HK-2 (cell line): ENCODE data around the gene EMP2.
A peak's percentile ranks its signal among the peaks of the same experiment; 100 is the strongest.
"Not testable (repeated sequence)": the region's sequence is repeated elsewhere in the genome, so short reads cannot be mapped to it uniquely, and the experiment has no call there.

Experiments
- DNase-seq: peaks from one replicate; pipeline ENCODE4 v3.0.0-alpha.2; 2018; ENCODE audit not compliant: unreplicated experiment

The EMP2 gene

DNA sequence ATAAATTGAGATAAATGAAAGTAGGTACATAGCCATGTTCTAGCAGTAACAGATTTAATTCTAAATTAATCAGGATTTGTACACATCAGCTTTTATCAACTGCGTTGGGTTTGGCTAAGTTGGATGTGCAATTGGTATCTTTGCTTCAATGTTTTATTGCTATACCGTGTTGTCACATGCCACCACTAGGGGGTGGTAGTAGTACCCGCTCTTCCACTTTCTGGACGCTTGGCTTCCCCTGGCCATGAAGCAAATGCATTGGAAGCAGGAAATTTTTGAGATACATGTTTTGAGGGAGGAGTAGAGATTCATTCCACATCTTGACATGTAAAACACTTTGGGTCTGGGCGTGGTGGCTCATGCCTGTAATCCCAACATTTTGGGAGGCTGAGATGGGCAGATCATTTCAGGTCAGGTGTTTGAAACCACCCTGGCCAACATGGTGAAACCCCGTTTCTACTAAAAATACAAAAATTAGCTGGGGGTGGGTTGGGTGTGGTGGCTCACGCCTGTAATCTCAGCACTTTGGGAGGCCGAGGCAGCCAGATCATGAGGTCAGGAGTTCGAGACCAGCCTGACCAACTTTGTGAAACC, 58.6 kb downstream of the EMP2 start:
- DNase-seq = peak; percentile 40

DNA sequence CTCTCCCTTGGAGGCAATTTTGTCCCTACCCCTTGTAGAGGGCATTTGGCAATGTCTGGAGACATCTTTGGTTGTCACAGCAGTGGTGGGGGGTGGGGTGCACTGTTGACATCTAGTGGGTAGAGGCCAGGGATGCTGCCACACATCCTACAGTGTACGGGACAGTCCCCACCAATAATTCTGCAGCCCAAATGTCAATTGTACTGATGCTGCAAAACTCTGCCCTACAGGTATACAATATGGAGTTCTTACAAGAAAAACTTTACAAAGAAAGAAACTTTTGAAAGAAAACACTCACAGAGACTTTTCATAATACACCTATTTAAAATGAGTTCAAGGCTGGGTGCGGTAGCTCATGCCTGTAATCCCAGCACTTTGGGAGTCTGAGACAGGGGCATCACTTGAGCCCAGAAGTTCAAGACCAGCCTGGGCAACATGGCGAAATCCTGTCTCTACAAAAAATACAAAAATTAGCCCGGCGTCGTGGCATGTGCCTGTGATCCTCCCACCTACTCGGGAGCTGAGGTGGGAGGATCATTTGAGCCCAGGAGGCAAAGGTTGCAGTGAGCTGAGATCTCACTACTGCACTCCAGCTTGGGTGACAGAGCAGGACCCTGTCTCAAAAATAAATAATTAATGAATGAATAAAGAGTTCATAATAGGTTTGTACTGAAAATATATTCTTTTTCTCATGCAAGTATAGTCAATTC, 59.4 kb downstream of the EMP2 start:
- no peak for DNase-seq

DNA sequence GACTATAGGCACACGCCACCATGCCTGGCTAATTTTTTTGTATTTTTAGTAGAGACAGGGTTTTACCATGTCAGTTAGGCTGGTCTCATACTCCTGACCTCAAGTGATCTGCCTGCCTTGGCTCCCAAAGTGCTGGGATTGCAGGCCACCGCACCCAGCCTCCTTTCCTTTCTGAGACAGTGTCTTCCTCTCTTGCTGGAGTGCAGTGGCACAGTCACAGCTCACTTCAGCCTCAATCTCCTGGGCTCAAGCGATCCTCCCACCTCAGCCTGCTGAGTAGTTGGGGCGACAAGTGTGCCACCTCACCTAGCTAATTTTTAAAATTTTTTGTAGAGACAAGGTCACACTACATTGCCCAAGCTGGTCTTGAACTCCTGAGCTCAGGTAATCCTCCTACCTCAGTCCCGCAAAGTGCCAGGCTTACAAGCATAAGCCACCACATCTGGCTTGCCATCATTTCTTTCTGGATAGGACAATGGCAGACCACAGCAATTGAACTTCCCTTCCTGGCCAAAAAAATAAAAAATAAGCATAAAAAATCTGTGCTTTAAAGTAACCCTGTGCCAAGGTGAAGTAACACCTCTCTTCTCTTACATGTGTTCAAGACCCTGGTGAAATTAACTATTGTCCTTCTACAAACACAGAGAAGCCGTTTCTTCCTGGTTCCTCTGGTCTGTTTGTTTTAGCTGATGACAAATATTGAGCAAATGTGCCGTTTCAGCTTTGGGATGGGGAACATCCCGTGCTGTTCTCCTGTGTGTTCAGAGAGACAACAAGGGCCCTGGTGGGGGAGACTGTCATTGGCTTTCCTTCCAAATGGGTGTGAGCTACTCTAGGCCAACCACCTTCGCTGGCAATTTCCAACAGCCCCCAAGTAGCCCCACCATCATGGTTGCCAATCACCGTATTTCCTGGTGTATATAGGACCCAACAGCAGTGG, 60.2 kb downstream of the EMP2 start:
- DNase-seq = no peak

DNA sequence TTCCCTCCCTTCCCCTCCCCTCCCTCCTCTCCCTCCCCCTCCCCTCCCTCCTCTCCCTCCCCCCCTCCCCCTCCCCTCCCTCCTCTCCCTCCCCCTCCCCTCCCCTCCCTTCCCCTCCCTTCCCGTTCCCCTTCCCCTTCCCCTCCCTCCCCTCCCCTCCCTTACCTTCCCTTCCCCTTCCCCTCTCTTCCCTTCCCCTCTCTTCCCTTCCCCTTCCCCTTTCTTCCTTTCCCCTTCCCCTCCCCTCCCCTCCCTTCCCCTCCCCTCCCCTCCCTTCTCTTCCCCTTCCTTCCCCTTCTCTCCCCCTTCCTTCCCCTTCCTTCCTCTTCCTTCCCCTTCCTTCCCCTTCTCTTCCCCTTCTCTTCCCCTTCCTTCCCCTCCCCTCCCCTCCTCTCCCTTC, 61.1 kb downstream of the EMP2 start:
- DNase-seq = no peak

DNA sequence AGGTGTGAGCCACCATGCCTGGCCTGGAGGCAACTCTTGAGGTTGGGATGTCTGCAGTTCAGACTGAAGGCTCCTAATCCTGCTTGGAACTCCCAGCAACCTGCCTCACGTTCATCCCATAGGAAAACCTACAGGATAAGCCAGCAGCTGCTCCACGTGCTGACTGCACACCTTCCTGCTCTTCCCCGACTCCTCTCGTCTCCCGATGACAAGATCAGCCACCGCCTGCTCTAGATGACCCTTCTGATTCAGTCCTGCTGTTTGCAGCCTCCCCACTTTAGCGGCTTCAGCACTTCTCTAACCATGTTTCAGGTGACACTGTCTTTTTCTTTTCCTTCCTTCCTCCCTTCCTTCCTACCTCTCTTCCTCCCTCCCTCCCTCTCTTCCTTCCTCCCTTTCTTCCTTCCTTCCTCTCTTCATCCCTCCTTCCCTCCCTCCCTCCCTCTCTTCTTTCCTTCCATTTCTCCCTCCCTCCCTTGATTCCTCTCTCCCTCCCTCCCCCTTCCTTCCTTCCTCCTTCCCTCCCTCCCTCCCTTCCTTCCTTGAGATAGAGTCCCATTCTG, 61.8 kb downstream of the EMP2 start:
- no peak for DNase-seq

DNA sequence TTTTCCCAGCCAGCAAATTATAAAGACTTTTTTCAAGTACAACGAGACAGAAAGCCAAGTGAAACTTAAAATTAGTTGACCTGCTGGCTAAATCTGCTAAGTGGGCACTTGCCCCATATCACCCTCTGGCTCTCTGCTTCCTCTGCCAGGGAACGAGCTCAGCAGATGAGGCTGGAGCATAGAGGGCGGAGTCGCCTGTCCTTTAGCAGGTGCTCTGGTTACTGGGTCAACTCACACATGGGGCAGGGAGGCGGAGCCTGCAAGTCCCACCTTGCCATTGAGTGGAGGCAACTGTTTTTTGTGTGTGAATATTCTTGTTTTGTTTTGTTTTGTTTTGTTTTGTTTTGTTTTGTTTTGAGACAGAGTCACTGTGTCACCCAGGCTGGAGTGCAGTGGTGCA, 62.5 kb downstream of the EMP2 start:
- DNase-seq = no peak

DNA sequence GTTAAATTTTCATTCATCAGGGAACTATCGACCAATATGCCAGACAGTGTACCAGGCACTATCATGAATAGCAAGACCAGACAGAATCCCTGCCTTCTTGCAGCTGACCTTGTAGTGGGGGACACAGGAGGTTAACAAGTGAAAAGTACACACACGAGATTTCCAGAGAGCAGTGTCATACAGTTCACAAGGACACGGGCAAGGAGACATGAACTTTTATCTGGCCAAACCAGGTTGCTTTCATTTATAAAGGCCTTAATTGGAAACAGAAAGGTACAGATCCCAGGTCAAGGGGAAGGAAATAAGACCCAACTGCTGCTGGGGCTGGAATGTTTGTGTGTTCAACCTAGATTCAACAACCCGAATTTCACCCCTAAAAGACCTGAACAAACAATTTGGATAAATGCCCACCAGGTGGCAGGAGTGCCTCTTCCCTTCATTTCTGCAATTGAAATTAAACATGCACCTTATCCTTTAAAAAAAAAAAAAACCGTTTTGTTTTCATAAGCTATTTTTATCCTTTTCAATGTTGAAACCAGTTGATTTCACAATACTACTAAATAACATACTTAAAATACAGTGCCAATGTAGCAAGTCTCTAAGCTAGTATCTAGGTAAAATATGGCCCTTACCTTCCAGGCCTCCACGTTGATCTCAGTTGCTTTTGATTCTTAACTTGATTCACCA, 65.9 kb downstream of the EMP2 start:
- DNase-seq = no peak

DNA sequence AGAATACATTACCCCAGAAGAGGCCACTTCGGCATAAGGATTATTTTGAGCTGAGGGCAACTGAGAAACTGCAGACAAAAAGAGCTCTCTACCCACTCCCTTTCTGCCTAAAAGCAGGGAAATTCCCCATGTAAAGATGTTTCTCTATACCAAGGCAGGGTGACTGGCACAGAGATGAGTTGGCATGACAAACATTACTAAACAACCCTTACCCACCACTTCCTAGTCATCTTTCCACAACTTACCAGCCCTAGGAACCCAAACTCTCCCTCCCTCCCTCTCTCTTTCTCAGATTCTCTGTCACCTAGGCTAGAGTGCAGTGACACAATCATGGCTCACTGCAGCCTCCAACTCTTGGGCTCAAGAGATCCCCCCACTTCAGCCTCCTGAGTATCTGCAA, 68.6 kb downstream of the EMP2 start:
- no peak for DNase-seq

DNA sequence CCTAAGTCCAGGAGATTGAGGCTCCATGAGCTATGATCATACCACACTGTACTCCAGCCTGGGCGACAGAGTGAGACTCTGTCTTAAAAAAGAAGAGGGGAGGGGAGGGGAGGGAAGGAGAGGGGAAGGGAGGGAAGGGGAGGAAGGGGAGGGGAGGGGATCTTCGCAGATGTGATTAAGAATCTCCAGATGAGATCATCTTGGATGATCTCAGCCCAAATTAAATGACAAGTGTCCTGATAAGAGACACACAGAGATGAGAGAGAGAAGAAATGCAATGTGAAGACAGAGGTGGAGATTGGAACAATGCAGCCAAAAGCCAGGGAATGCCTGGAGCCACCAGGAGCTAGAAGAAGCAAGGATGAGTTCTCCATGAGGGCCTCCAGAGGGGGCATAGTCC, 70.1 kb downstream of the EMP2 start:
- no peak for DNase-seq

DNA sequence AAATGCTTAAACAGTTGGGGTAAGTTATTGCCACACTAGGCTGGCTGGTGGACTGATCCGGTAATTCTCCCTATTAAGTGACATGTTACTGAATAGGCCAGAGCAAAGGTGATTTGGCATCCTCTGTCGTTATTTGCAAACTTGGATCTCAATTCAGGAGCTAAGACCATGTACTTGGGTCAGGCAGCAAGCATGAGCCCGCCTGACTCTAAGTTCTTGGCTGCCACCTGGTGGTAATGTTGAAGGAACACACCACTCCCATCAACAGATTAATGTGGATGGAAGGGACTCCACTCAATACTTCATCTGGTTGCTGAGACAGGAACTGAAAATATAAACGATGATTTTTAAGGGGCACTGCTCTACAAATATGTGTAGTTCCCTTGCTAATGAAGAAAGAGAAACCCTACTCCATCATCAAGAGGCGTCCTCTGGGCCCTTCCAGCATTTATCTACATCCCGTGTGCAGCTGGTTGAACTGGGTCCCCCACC, 70.8 kb downstream of the EMP2 start:
- peak; percentile 38 for DNase-seq

DNA sequence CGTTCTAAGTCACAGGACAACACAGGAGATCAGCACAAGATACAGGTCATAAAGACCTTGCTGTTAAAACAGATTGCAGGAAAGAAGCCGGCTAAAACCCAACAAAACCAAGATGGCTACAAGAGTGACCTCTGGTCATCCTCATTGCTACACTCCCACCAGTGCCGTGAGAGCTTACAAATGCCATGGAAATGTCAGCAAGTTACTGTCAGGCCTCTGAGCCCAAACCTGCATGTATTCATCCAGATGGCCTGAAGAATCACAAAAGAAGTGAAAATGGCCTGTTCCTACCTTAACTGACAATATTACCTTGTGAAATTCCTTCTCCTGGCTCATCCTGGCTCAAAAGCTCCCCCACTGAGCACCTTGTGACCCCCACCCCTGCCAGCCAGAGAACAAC, 75.1 kb downstream of the EMP2 start:
- not testable (repeated sequence) for DNase-seq

DNA sequence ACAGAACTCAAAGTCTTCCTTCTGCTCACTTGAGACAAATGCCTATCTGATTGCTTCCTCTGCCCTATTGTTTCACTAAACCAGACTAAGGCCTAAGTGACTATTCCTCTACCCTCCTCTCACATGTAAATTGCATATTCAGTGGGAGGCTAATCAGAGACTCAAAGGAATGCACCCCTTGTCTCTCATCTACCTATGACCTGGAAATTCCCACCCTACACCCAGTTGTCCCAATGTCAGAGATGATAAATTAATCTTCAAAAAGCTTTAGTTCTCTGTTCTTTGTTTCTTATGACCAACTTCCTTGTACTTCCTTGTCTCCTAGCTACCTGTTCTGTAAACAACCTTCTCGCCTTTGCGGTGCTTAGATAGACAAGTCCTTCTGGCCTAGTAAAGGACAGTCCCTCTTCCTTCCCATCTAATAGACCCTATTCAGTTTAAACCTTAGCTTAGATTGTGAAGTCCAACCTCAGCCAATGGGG, 76.0 kb downstream of the EMP2 start:
- no peak for DNase-seq

DNA sequence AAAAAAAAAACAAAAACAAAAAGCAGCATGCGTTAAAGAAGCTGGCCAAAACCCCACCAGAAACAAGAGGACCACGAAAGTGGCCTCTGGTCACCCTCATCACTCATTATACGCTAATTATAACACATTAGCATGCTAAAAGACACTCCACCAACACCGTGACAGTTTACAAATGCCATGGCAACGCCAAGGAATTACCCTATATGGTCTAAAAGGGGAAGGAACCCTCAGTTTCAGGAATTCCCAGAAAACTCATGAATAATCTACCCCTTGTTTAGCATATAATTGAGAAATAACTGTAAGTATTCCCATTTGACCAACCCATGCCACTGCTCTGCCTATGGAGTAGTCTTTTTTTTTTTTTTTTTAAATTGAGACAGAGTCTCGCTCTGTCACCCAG, 77.6 kb downstream of the EMP2 start:
- no peak for DNase-seq

DNA sequence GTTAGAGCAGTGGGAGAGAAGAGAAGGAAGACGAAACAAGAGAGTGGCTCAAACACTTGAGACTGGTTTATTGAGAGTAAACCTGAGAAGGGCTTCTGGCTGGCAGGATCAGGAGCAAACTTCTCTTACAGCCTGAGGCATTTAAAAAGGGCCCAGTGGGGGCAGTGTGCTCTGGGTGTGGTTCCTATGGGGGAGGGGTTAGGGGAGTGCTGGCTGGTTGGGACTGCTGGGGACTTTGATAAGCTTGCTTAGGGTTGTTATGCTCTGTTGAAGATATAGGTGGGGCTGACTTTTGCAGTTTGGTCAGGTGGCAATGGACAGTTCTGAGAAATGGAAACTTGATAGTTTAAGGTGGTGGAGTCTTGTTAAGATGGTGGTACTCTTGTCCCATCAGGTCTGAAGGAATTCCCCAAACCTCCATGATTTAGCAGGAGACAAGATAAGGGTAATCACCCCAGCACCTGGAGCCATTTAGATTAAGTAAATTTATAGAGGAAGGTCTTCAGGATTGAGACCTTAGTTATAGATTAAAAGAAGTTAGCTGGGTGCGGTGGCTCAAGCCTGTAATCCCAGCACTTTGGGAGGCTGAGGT, 79.3 kb downstream of the EMP2 start:
- DNase-seq = no peak

DNA sequence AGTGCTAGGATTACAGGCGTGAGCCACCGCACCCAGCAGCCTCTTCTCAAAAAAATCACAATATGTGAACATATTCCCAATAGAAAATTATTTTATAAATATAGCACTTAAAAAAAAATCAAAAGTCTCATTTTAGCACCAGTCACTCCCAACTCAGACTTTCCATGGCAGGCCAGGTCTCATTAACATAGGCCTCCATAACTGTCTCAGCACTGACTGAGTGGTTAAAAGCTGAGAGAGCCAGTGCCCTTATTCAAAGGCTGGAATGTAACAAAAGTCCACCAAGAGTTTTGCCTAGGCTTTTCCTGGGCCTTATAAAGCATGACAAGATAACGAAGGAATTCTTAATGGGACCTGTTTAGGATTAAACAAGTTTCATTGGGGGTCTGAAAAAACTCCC, 79.8 kb downstream of the EMP2 start:
- no peak for DNase-seq

DNA sequence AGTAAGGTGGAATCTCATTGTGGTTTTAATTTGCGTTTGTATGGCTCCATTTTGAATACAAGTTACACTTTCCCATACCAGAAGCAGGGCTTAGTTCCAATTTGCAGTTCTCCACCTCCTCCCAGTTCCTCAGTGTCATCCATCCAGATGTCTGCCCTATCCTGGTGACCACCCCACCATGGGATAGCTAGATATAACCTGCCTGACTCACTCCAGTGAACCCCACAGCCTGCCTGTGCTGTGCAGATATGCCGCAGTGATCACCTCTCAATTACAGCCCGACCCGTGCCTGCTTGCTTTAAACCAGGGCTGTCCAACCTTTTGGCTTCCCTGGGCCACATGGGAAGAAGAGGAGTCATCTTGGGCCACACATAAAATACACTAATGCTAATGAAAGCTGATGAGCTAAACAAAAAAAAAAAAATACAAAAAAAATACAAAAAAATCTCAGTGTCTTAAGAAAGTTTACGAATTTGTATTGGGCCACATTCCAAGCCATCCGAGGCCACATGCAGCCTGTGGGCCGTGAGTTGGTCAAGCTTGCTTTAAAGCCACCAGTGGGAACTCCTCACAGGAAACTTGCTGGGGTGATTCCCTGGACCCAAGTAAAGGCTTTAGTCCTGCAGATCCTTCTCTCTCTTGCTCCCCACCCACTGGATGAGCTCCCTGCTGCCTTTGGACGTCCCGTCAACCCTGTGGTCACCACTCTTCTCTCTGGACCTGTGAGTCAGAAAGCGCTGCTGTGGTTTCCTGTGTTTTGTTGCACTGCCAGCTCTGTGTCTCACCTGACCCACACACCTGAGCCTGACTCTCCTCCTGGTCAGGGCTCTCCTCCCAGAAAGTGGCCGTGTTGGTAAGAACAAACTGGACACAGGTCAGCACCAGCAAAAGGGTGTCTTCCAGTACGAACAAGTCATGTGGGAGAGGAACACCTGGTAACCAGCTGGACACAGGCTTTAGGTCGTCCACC, 83.0 kb downstream of the EMP2 start:
- DNase-seq = peak; percentile 9

DNA sequence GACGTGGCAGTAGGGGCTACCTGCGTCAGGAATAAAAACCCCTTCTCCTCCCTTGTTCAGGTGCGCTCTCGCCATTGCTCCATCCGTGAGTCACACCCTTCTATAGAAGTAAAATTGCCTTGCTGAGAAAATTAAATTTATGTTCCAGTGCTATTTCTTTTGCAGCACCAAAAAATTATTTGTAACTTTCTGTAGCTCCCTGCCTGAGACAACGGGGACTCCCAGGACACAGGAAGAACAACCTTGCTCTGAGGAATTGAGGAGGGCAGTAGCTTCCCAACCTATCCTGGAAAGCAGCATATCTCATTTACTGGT, 85.4 kb downstream of the EMP2 start:
- DNase-seq = no peak

DNA sequence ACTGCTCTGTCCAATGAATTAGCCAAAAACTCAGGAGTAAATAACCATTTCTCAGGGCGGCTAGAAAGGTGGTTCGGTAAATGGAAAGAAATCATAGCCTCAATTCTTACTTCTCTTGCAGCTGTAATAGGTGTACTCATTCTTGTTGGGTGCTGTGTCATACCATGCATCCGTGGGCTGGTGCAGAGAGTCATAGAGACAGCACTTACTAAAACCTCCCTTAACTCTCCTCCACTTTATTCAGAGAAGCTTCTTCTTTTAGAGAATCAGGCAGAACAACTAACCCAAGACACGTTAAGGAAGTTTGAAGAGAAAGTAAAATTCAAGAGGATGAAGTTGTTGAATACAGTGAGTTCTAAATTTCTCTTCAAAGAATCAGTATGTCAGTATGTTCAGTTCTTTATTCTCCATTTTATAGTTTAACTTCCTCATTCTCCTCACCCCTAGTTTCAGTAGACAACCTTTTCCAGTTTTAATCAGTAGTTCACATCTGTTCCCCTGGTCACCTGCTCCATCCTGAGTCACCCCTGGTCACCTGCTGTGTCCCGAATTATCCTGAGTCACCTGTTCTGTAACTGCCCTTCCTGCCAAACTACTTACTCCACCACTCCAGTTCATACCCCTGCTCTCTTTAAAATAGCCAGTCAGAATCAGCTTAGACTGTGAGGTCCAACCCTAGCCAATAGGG, 85.9 kb downstream of the EMP2 start:
- no peak for DNase-seq

DNA sequence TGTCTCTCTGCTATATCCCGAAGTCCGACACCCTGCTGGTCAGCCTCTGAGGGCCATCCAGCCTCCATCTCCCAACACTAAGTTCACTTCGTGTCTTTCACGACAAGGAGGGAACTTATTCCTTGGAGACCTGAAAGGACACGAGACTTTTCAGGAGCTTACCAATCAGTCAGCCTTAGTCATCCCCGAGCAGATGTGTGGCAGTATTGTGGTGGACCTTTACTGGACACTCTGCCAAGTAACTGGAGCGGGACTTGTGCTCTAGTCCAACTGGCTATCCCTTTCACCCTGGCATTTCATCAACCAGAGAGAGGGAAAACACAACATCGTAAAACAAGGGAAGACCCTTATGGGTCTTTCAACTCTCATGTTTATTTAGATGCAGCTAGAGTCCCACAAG, 87.1 kb downstream of the EMP2 start:
- DNase-seq = no peak

DNA sequence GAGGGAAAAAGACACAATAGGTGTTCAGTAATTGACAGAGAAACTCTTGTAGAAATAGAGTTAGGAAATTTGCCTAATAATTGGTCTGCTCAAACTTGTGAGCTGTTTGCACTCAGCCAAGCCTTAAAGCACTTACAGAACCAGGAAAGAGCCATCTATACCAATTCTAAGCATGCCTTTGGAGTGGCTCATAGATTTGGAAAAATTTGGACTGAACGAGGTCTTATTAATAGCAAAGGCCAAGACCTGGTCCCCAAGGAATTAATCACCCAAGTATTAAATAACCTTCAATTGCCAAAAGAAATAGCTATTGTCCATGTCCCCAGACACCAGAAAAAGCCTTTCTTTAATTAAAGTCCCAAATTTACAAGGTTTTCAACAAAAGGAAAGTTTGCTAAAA, 90.3 kb downstream of the EMP2 start:
- no peak for DNase-seq
